PC-3 (cell line): Measurements from ENCODE around the gene NT5DC3.

Source experiments
- CTCF ChIP-seq: fragments of 300-600 bp; sonication (generic); conservative IDR thresholded peaks from 2 replicates; pipeline ENCODE4 v1.5.1; 2017; ENCODE audit warnings: antibody characterized with exemption, low read depth, mild to moderate bottlenecking, low read length
- EZH2 ChIP-seq: fragments of 300-600 bp; sonication (generic); IDR thresholded peaks from one replicate; pipeline ENCODE4 v1.6.1; 2017; ENCODE audit warnings: antibody characterized with exemption, mild to moderate bottlenecking, low read length; ENCODE audit not compliant: unreplicated experiment

- no peak for TF ChIP-seq CTCF
- TF ChIP-seq EZH2, result no peak
Measured at GRCh38 chr12:103802586-103802886, 38.5 kb downstream of the NT5DC3 start.
